ENCODE results near the gene SLC25A21. TPM values are rescaled to one million over a fixed set of nuclear protein-coding genes. Genes with fewer than 3 reads are reported as not detected.

Gene SLC25A21
- total RNA-seq, 1 experiment from 2014 or later = 7.1 TPM

DNA sequence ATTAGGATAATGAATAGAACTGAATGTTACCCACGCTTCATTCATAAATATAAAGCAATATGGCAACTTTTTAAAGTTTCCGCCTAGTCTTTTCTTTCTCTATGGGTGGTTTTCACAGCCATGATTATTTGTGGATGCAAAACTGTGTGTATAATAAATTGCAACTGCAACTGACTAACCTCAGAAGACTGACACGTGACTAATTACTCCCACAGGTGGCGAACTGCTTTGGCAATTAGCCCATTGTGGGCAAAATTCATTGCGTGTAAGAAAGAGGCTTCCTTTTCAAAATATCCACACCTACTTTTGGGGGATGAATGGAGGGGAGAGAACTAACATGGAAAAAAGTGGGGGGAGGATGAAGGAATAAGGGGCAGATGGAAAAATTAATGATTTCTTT, 79.0 kb downstream of the SLC25A21 start:
- H3K9ac ChIP-seq (ENCODE audit: extremely low read depth, insufficient read length, low read length) = no peak overlapping the region
- no peaks in the 10 kb centered on the region for H3K23me2 ChIP-seq (ENCODE audit: insufficient read length, low read depth, low read length, poor library complexity, severe bottlenecking)
- no CpG with 5 or more reads among the region's 5 CpGs for WGBS (ENCODE audit: extremely low coverage, insufficient read length, low lambda C conversion rate)

More for the DNA sequence above, 79.0 kb downstream of the SLC25A21 start:
- H3K27me3 ChIP-seq (ENCODE audit: insufficient read depth, low read length) = no peaks in the 10 kb centered on the region
- no peak overlapping the region for H2BK15ac ChIP-seq (ENCODE audit: low read depth, low read length)
- Mint-ChIP-seq H3K27ac (peak overlapping the region in 1 of 3 experiments; percentile 29; a peak in 1 of 7 replicates), H3K27me3 (ENCODE audit: low read depth) (no peaks in the 10 kb centered on the region), H3K4me3 (no peak overlapping the region), H3K9me3 (no peaks in the 10 kb centered on the region), H3K4me1 (peaks cover 4 to 8% of the 10 kb centered on the region in 2 experiments; a peak in 3 of 4 replicates), H3K36me3 (ENCODE audit: insufficient read depth in 1 of 3, low read depth in 3 of 3) (no peaks in the 10 kb centered on the region)
- no peaks in the 10 kb centered on the region for H3K9me3 ChIP-seq (ENCODE audit: control insufficient read depth, low read depth, low read length)
- no peaks in the 10 kb centered on the region for H3K79me2 ChIP-seq (ENCODE audit: insufficient read depth, low read length)
- no peak overlapping the region for H3K4ac ChIP-seq (ENCODE audit: low read depth, low read length)
- no peak overlapping the region for H2AFZ ChIP-seq (ENCODE audit: low read length)
- H4K8ac ChIP-seq (replicated peaks; ENCODE audit: insufficient read length, low read depth, low read length) = no peak overlapping the region
- no peaks in the 10 kb centered on the region for H3K4me1 ChIP-seq (ENCODE audit: insufficient read depth, low read length)
- no peaks in the 10 kb centered on the region for H3K79me1 ChIP-seq (ENCODE audit: insufficient read depth, low read depth, low read length, poor library complexity, severe bottlenecking)
- H4K20me1 ChIP-seq (ENCODE audit: control insufficient read depth, insufficient read depth, insufficient read length) = no peaks in the 10 kb centered on the region
- no peak overlapping the region for H2BK5ac ChIP-seq (ENCODE audit: insufficient read length, low read length)
- no peak overlapping the region for H3K14ac ChIP-seq (ENCODE audit: insufficient read depth, low read length)
- TF ChIP-seq, protein P1, sequence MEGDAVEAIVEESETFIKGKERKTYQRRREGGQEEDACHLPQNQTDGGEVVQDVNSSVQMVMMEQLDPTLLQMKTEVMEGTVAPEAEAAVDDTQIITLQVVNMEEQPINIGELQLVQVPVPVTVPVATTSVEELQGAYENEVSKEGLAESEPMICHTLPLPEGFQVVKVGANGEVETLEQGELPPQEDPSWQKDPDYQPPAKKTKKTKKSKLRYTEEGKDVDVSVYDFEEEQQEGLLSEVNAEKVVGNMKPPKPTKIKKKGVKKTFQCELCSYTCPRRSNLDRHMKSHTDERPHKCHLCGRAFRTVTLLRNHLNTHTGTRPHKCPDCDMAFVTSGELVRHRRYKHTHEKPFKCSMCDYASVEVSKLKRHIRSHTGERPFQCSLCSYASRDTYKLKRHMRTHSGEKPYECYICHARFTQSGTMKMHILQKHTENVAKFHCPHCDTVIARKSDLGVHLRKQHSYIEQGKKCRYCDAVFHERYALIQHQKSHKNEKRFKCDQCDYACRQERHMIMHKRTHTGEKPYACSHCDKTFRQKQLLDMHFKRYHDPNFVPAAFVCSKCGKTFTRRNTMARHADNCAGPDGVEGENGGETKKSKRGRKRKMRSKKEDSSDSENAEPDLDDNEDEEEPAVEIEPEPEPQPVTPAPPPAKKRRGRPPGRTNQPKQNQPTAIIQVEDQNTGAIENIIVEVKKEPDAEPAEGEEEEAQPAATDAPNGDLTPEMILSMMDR (conservative IDR thresholded peaks at IDR 0.05) = no peak
- no peak overlapping the region for H2AK5ac ChIP-seq (ENCODE audit: insufficient read length, low read length)
- H2BK120ac ChIP-seq (ENCODE audit: low read depth, low read length, poor library complexity, severe bottlenecking) = no peak overlapping the region
- H3K27ac ChIP-seq (ENCODE audit: insufficient read length, low read depth, low read length) = no peak overlapping the region
- no peak overlapping the region for H3K18ac ChIP-seq (ENCODE audit: insufficient read length, low read depth, low read length)
- no peak overlapping the region for H4K5ac ChIP-seq (ENCODE audit: insufficient read length, low read depth, low read length)
- DNase-seq = no peak
- H2BK20ac ChIP-seq (ENCODE audit: low read depth, low read length, poor library complexity, severe bottlenecking) = no peak overlapping the region
- H3T11ph ChIP-seq (ENCODE audit: low read length) = no peak overlapping the region
- no peak overlapping the region for H2BK12ac ChIP-seq (ENCODE audit: insufficient read length, low read depth, low read length)
- H3K4me2 ChIP-seq (ENCODE audit: insufficient read depth, insufficient read length, low read length) = no peak overlapping the region
- H4K91ac ChIP-seq (ENCODE audit: insufficient read length, low read depth, low read length) = no peak overlapping the region
- H3K56ac ChIP-seq (ENCODE audit: insufficient read length, low read depth, low read length) = no peak overlapping the region
- H3K23ac ChIP-seq (ENCODE audit: insufficient read length, low read depth, low read length) = no peak overlapping the region

All from H9 (cell line).